Esophagus muscularis mucosa (tissue), 4 donors: ENCODE data around the gene RMND5B. TPM values are rescaled to one million over a fixed set of nuclear protein-coding genes. Genes with fewer than 3 reads are reported as not detected.

Source experiments
- DNase-seq: peaks from one replicate; pipeline ENCODE4 v3.0.0-alpha.2; 2017; ENCODE audit errors: extremely low spot score
- H3K27ac ChIP-seq, 4 donors: fragments of 200-600 bp; sonication (generic); replicated peaks in 1 of 4; 1 replicate in 3 of 4; 2 replicates in 1 of 4; pipeline ENCODE4 v1.5.1; 2016 to 2019; ENCODE audit warnings: mild to moderate bottlenecking in 1 of 4
- H3K27me3 ChIP-seq, 4 donors: fragments of 200-600 bp; sonication (generic); one replicate each; pipeline versions ENCODE4 v1.5.1 to v1.6.0; 2016 to 2019
- H3K36me3 ChIP-seq, 4 donors: fragments of 200-600 bp; sonication (generic); one replicate each; pipeline ENCODE4 v1.5.1; 2016 to 2019
- H3K4me1 ChIP-seq, 4 donors: fragments of 200-600 bp; sonication (generic); one replicate each; pipeline ENCODE4 v1.5.1; 2016 to 2019
- H3K4me3 ChIP-seq, 4 donors: fragments of 200-600 bp; sonication (generic); 1 replicate in 2 of 4; 2 replicates in 2 of 4; pipeline ENCODE4 v1.5.1; 2016 to 2019; ENCODE audit warnings: mild to moderate bottlenecking in 4 of 4, moderate library complexity in 1 of 4
- H3K9me3 ChIP-seq, 4 donors: fragments of 200-600 bp; sonication (generic); 1 replicate in 3 of 4; 2 replicates in 1 of 4; pipeline ENCODE4 v1.5.1; 2016 to 2019
- EP300 ChIP-seq: sonication (generic); formaldehyde crosslinking; IDR thresholded peaks from one replicate; pipeline ENCODE4 v1.6.1; 2017; ENCODE audit warnings: antibody characterized with exemption
- POLR2A ChIP-seq: fragments of 450-650 bp; IDR thresholded peaks from one replicate; pipeline ENCODE4 v1.6.1; 2017; ENCODE audit warnings: antibody characterized with exemption, moderate library complexity, mild to moderate bottlenecking, low read depth
- POLR2AphosphoS5 ChIP-seq, 2 donors: sonication (generic); formaldehyde crosslinking; IDR thresholded peaks; one replicate each; pipeline ENCODE4 v1.6.1; 2017; ENCODE audit warnings: antibody characterized with exemption in 2 of 2
- WGBS: methylation state at CpG from one replicate; pipeline ENCODE4 v1.1.5; 2018; 5-methylcytosine and 5-hydroxymethylcytosine counted together
- intact Hi-C: fragments of 100-400 bp; cut with DNase I; formaldehyde crosslinking; loops from one replicate; pipeline ENCODE4 v1.15.1; 2023
- total RNA-seq, 4 donors: library from RNA; depleted of rRNA; stranded (reverse); fragments of >200 nt; gene quantifications; one replicate each; pipeline versions ENCODE4 v1.1.0 to v1.2.1, GENCODE V29; 2016
- TF ChIP-seq, protein P1 (sequence below), 3 experiments: fragments of 200-600 bp in 2 of 3; fragments of 450-650 bp in 1 of 3; sonication (generic) in 2 of 3; IDR thresholded peaks; one replicate each; pipeline ENCODE4 v1.5.1; 2017 to 2019; ENCODE audit warnings: antibody characterized with exemption in 3 of 3, mild to moderate bottlenecking in 2 of 3, moderate library complexity in 1 of 3

The RMND5B gene
- total RNA-seq, 4 donors from 2014 or later = 43.2 to 53.9 (median 45.4) TPM

DNA sequence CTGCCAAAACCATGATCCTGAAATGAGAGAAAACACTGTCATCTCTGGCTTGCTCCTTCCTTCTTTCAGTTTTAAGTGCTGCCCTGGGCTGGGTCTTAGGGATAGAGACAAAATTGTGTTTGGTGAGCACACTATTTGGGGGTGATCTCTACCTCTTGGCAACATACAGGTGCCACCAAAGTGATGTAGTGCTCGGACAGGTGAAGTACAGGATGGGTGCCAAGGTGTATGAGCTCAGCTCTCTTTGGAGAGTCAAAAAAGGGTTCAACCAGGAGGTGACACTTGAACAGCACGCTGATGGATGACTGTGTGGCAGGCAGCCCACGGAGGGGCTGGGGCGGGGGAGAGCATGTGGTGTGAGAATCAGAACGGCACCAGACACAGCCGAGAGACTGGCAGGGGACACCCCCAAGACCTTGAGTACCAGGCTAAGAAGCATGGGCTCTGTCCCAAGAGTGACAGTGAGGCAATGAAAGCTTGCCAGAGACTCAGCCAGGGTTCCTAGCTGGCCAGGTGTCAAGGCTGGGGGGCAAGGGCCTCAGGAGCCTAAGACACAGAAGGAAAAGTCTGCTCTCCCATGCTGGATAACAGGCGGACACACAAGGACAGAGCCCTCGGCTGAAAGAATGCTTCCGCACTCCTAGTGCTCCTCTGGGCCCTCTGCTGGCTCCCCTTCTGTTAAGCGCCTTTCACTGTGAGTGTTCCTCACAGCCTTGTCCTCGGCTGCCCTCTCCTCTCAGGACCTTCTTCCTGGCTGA is 20.3 kb downstream of the RMND5B start:
- Histone ChIP-seq H3K4me3 (no peak overlapping the region), H3K27ac (peak overlapping the region in 2 of 4 donors; percentile 10 to 40), H3K36me3 (peaks cover 44 to 57% (median 52%) of the 10 kb centered on the region in 4 donors), H3K9me3 (no peaks in the 10 kb centered on the region), H3K4me1 (peaks cover 16 to 35% (median 30%) of the 10 kb centered on the region in 4 donors), H3K27me3 (no peaks in the 10 kb centered on the region)
- WGBS = 65% methylated on average over 11 of the region's 11 CpGs
- no peak for TF ChIP-seq POLR2AphosphoS5 (IDR thresholded peaks at IDR 0.05)
- TF ChIP-seq, protein P1, sequence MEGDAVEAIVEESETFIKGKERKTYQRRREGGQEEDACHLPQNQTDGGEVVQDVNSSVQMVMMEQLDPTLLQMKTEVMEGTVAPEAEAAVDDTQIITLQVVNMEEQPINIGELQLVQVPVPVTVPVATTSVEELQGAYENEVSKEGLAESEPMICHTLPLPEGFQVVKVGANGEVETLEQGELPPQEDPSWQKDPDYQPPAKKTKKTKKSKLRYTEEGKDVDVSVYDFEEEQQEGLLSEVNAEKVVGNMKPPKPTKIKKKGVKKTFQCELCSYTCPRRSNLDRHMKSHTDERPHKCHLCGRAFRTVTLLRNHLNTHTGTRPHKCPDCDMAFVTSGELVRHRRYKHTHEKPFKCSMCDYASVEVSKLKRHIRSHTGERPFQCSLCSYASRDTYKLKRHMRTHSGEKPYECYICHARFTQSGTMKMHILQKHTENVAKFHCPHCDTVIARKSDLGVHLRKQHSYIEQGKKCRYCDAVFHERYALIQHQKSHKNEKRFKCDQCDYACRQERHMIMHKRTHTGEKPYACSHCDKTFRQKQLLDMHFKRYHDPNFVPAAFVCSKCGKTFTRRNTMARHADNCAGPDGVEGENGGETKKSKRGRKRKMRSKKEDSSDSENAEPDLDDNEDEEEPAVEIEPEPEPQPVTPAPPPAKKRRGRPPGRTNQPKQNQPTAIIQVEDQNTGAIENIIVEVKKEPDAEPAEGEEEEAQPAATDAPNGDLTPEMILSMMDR (IDR thresholded peaks at IDR 0.05) = no peak
- TF ChIP-seq POLR2A = no peak
- TF ChIP-seq EP300 = no peak
- intact Hi-C loops = loop anchor here (5.0 to 10.0 kb wide), 2 partner anchors 51 to 546 kb away; partner anchors contain the start of genes B4GALT7 and HNRNPAB
- DNase-seq = no peak

DNA sequence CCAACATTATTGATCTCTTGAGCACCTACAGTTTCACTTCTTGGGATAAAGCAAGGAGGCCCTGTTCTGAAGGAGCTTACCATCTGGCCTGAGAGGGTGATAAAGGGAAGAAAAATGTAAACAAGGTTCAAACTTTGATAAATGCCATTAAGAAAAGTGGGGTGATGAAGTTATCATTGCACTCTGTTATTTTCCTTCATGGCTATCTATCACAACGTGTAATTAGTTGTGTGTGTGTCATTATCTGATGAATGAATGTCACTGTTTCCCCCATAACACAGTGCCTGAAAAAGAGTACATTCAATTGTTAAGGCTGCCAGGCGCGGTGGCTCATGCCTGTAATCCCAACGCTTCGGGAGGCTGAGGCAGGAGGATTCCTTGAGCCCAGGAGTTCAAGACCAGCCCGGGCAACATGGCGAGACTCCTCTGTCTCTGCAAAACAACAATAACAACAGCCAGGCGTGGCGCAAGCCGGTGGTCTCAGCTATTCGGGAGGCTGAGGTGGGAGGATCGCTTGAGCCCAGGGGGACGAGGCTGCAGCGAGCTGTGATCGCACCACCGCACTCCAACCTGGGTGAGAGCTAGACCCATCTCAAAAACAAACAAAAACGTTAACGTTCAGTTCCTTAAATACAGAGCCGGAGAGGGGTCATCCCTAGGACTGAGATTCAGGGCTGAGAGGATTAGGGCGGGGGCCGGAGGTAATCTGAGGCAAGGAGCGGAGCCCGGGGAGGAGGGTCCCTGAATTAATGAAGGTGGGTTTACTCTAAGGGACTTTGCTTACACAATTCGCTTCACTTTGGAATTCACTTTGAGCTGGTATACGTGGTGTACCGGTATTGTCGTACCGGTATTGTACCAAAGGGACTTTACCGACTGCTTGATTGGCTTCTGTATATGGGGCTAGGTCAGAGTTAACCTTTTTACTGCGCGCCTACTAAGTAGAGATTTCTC is 22.0 kb downstream of the RMND5B start:
- peak overlapping the region; percentile 72 to 86 (median 79) for H3K27ac ChIP-seq
- H3K4me1 ChIP-seq = peaks cover 16 to 35% (median 30%) of the 10 kb centered on the region in 4 donors
- 54% methylated on average over 31 of the region's 31 CpGs for WGBS
- no peak for DNase-seq
- intact Hi-C loops = loop anchor here (5.0 to 10.0 kb wide), 2 partner anchors 50 to 548 kb away; partner anchors contain the start of genes B4GALT7 and HNRNPAB
- H3K36me3 ChIP-seq = peaks cover 28 to 41% (median 36%) of the 10 kb centered on the region in 4 donors
- peak overlapping the region; percentile 59 to 75 (median 66) for H3K4me3 ChIP-seq
- no peaks in the 10 kb centered on the region for H3K9me3 ChIP-seq
- no peaks in the 10 kb centered on the region for H3K27me3 ChIP-seq
- TF ChIP-seq POLR2AphosphoS5 (IDR thresholded peaks at IDR 0.05) (no peak), POLR2A (no peak), EP300 (no peak)
- TF ChIP-seq, protein P1 (IDR thresholded peaks at IDR 0.05) = no peak

DNA sequence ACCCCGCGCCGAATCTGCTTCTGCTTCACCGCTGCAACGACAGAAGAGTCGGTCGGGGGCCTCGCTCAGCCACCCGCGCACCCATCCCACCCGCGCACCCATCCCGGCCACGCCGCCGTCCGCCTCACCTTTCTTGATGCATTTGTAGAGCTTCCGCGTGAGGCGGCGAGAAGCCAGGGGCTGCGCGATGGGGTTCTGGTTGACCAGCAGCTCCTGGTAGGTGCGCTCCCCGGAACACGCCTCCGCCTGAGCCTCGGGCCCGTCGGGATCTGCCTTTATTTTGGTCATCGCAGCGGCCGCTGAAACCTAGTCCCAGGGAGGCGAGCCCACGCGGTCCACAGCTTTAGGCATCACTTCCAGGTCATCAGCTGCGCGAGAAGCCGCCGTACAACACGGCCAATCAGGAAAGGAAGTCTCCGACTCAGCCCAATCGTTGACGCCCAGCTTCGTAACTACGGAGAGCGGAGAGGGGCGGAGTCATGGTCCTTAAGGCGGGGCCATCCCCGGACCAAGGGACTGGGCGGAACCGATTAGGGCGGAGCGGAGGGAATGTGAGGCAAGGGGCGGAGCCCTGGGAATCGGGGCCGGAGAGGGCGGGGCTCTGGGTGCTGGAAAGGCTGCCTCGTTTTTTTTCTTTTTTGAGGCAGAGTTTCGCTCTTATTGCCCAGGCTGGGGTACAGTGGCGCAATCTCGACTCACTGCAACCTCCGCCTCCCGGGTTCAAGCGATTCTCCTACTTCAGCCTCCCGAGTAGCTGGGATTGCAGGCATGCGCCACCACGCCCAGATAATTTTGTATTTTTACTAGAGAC is 22.9 kb downstream of the RMND5B start, which contains the start of gene NHP2:
Gene NHP2 (minus strand): TSS at position 356 of the 811 bp plus-strand sequence. CDS start 68 bp downstream, at position 288.
- WGBS = 2% methylated on average over 47 of the region's 68 CpGs
- Histone ChIP-seq H3K4me1 (peaks cover 16 to 35% (median 30%) of the 10 kb centered on the region in 4 donors), H3K9me3 (no peaks in the 10 kb centered on the region), H3K4me3 (peak within 1 kb of the TSS; percentile 59 to 75 (median 66)), H3K36me3 (peaks cover 20 to 31% (median 27%) of the 10 kb centered on the region in 4 donors), H3K27me3 (no peaks in the 10 kb centered on the region), H3K27ac (peak within 1 kb of the TSS; percentile 72 to 86 (median 79))
- intact Hi-C loops = loop anchor here (5.0 to 10.0 kb wide), 2 partner anchors 49 to 549 kb away; partner anchors contain the start of genes B4GALT7 and HNRNPAB
- TF ChIP-seq, protein P1 (IDR thresholded peaks at IDR 0.05) = peak in 1 of 3 experiments; percentile 13
- TF ChIP-seq POLR2A = no peak
- peak; percentile 90 to 99 for TF ChIP-seq POLR2AphosphoS5 (IDR thresholded peaks at IDR 0.05)
- DNase-seq = peak; percentile 100

DNA sequence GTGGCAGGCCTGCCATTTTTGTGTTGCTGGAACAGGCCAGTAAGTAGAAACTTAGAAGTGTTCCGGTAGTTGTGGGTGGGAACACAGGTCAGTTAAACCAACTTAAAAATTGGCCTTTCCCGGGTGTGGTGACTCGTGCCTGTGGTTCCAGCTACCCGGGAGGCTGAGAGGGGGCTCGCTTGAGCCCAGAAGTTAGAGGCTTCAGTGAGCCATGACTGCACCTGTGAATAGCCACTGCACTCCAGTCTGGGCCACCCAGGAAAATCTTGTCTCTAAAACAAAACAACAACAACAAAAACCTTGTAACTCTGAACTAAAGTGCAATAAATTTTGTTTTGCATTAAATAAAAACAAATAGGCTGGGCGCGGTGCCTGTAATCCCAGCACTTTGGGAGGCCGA is 24.3 kb downstream of the RMND5B start:
- Histone ChIP-seq H3K27ac (no peak overlapping the region), H3K4me1 (peaks cover 16 to 35% (median 30%) of the 10 kb centered on the region in 4 donors), H3K36me3 (peaks cover 7 to 18% (median 13%) of the 10 kb centered on the region in 4 donors), H3K27me3 (no peaks in the 10 kb centered on the region), H3K4me3 (no peak overlapping the region), H3K9me3 (no peaks in the 10 kb centered on the region)
- TF ChIP-seq, protein P1 (IDR thresholded peaks at IDR 0.05) = no peak
- no peak for TF ChIP-seq POLR2AphosphoS5 (IDR thresholded peaks at IDR 0.05)
- no peak for TF ChIP-seq POLR2A
- no peak for TF ChIP-seq EP300
- WGBS = 83% methylated on average over 8 of the region's 8 CpGs
- intact Hi-C loops = loop anchor here (10.0 kb wide), 1 partner anchor 550 kb away; the partner anchor contains the start of gene B4GALT7
- no peak for DNase-seq
